ENCODE data around the gene SYT2.

GRCh38 chr1:202648605-202649226, 61.5 kb downstream of the SYT2 start:
- TF ChIP-seq RHOXF2B (CRISPR knock-in tag; conservative IDR thresholded peaks at IDR 0.05) (no peak), EHMT2 (IDR thresholded peaks at IDR 0.05) (no peak), U2AF2 (optimal IDR thresholded peaks at IDR 0.05; ENCODE audit: low read depth, low read length) (no peak), ZFP36 (IDR thresholded peaks at IDR 0.05; ENCODE audit: low read depth, low read length, partially characterized antibody) (no peak), ZBTB7A (IDR thresholded peaks at IDR 0.05; ENCODE audit: borderline replicate concordance, control insufficient read depth, low read depth, low read length) (no peak), CBX5 (IDR thresholded peaks at IDR 0.05; ENCODE audit: borderline replicate concordance, low read depth) (no peak), NEUROD1 (IDR thresholded peaks at IDR 0.05; ENCODE audit: borderline replicate concordance, low read depth, low read length, partially characterized antibody) (no peak), ZNF253 (CRISPR knock-in tag; conservative IDR thresholded peaks at IDR 0.05) (no peak), POLR2A (conservative IDR thresholded peaks at IDR 0.05) (no peak)
